GM19397 (cell line): ENCODE measurements around the gene MTHFS.
"Not testable (repeated sequence)": the region's sequence is repeated elsewhere in the genome, so short reads cannot be mapped to it uniquely, and the experiment has no call there.

Experiments used
- ATAC-seq: cut with Tn5 transposase; IDR thresholded peaks from one replicate; pipeline ENCODE4 v1.9.1; 2021; ENCODE audit warnings: mild to moderate bottlenecking, moderate library complexity; ENCODE audit not compliant: unreplicated experiment

The MTHFS gene

GRCh38 chr15:79896634-79897379 lies at the start of gene MTHFS:
Gene MTHFS (minus strand): TSS chr15:79897014. CDS start chr15:79896988, 26 bp downstream.
- ATAC-seq, result peak; percentile 82

GRCh38 chr15:79944622-79945021 lies 47.8 kb upstream of the MTHFS start:
- no peak for ATAC-seq

- ATAC-seq, result peak; percentile 54
Observed at GRCh38 chr15:79943820-79944219, 47.0 kb upstream of the MTHFS start.

- ATAC-seq, result no peak
Observed at GRCh38 chr15:79942741-79943481, 46.1 kb upstream of the MTHFS start.

- no peak for ATAC-seq
Observed at GRCh38 chr15:79939399-79939798, 42.6 kb upstream of the MTHFS start.

- no peak for ATAC-seq
Observed at GRCh38 chr15:79938143-79938542, 41.3 kb upstream of the MTHFS start.

GRCh38 chr15:79935556-79936201 lies 38.9 kb upstream of the MTHFS start:
- ATAC-seq, result not testable (repeated sequence)

GRCh38 chr15:79933231-79933630 lies 36.4 kb upstream of the MTHFS start:
- ATAC-seq, result no peak

- ATAC-seq, result no peak
Observed at GRCh38 chr15:79932447-79932846, 35.6 kb upstream of the MTHFS start.

GRCh38 chr15:79930516-79930915 lies 33.7 kb upstream of the MTHFS start:
- no peak for ATAC-seq

- ATAC-seq, result no peak
Observed at GRCh38 chr15:79929412-79929811, 32.6 kb upstream of the MTHFS start.

- ATAC-seq, result not testable (repeated sequence)
Observed at GRCh38 chr15:79926116-79926515, 29.3 kb upstream of the MTHFS start.

GRCh38 chr15:79924379-79924778 lies 27.6 kb upstream of the MTHFS start:
- no peak for ATAC-seq

GRCh38 chr15:79923515-79924169 lies 26.8 kb upstream of the MTHFS start:
- peak; percentile 94 for ATAC-seq

- peak; percentile 36 for ATAC-seq
Observed at GRCh38 chr15:79923079-79923514, 26.3 kb upstream of the MTHFS start.

- ATAC-seq, result no peak
Observed at GRCh38 chr15:79922512-79923078, 25.8 kb upstream of the MTHFS start.

GRCh38 chr15:79919749-79920511 lies 23.1 kb upstream of the MTHFS start:
- ATAC-seq, result no peak

GRCh38 chr15:79919090-79919748 lies 22.4 kb upstream of the MTHFS start:
- no peak for ATAC-seq

- no peak for ATAC-seq
Observed at GRCh38 chr15:79918278-79918677, 21.5 kb upstream of the MTHFS start.
